GM19463 (cell line): ENCODE data around the gene XAGE5.
"Not testable (repeated sequence)": the region's sequence is repeated elsewhere in the genome, so short reads cannot be mapped to it uniquely, and the experiment has no call there.

Source experiments
- ATAC-seq: cut with Tn5 transposase; IDR thresholded peaks from one replicate; pipeline ENCODE4 v1.9.1; 2021; ENCODE audit warnings: mild to moderate bottlenecking, moderate library complexity; ENCODE audit not compliant: unreplicated experiment

The XAGE5 gene, protein sequence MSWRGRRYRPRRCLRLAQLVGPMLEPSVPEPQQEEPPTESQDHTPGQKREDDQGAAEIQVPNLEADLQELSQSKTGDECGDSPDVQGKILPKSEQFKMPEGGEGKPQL

GRCh38 chrX:52811065-52811625 is at the start of gene XAGE5:
Gene XAGE5 (plus strand): TSS chrX:52811287. CDS start chrX:52812567, 1,280 bp downstream.
- no peak for ATAC-seq

GRCh38 chrX:52765983-52766382 is 45.1 kb upstream of the XAGE5 start:
- ATAC-seq = not testable (repeated sequence)

GRCh38 chrX:52773504-52773903 is 37.6 kb upstream of the XAGE5 start:
- ATAC-seq = not testable (repeated sequence)

GRCh38 chrX:52797327-52797726 is 13.8 kb upstream of the XAGE5 start, which contains the start of gene SPANXN5:
Gene SPANXN5 (minus strand): TSS chrX:52797427. CDS start chrX:52797348, 79 bp downstream.
- not testable (repeated sequence) for ATAC-seq

GRCh38 chrX:52804876-52805275 is 6.2 kb upstream of the XAGE5 start:
- not testable (repeated sequence) for ATAC-seq

GRCh38 chrX:52819788-52820187 is 8.7 kb downstream of the XAGE5 start:
- ATAC-seq = no peak

- no peak for ATAC-seq
These were observed 10.1 kb downstream of the XAGE5 start for GRCh38 chrX:52821079-52821760.

- ATAC-seq = no peak
These were observed 13.5 kb downstream of the XAGE5 start for GRCh38 chrX:52824608-52825007.

- ATAC-seq = no peak
These were observed 19.5 kb downstream of the XAGE5 start for GRCh38 chrX:52830551-52830950.

GRCh38 chrX:52839137-52839536 is 28.1 kb downstream of the XAGE5 start:
- ATAC-seq = no peak

DNA sequence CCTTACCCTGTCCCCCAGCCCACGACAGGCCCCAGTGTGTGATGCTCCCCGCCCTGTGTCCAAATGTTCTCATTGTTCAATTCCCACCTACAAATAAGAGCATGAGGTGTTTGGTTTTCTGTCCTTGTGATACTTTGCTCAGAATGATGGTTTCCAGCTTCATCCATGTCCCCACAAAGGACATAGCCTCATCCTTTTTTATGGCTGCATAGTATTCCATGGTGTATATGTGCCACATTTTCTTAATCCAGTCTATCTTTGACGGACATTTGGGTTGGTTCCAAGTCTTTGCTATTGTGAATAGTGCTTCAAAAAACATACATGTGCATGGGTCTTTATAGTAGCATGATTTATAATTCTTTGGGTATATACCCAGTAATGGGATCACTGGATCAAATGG is 32.5 kb downstream of the XAGE5 start:
- not testable (repeated sequence) for ATAC-seq

GRCh38 chrX:52852110-52852860 is 41.2 kb downstream of the XAGE5 start:
- ATAC-seq = no peak

GRCh38 chrX:52856991-52857525 is 46.0 kb downstream of the XAGE5 start:
- not testable (repeated sequence) for ATAC-seq

DNA sequence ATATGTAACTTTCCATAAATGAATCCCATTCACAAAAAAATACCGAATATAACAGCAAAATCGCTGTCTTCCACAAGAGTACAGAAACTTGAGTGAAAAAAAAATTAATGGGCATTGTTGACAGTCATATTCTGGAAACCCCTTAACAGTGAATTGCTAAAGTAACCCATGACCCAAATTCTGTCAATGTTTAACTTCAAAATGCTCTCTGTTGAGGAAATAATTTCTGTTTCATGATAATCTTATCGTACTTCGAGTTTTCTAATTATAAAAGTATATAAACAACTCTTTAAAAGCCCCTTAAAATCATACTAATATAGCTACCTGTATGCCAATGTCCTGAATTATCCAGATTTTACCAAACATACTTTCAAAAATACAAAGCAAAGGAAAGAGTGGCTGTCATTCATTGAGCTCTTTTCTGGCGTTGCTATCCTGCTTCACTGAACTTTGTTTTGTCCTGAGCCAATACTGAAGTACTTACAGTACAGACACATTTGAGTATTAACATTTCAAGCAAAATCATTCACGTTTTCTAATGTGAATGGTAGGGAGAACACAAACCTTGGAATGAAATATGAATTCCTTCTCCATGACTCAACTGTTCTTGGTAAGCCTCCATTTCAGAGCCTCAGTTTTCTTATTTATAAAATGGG is 54.4 kb downstream of the XAGE5 start:
- ATAC-seq = no peak
